Measurements from ENCODE around the gene TBCB. TPM values are rescaled to one million over a fixed set of nuclear protein-coding genes. Genes with fewer than 3 reads are reported as not detected.

TBCB gene
- total RNA-seq, 1 donor from 2014 or later: 114 TPM

- no peak for ATAC-seq
- DNase-seq (ENCODE audit: missing footprints): no peak
- intact Hi-C loops (cut with DNase I): no loop called here
These were observed 18.2 kb upstream of the TBCB start for GRCh38 chr19:36097036-36097435.

DNA sequence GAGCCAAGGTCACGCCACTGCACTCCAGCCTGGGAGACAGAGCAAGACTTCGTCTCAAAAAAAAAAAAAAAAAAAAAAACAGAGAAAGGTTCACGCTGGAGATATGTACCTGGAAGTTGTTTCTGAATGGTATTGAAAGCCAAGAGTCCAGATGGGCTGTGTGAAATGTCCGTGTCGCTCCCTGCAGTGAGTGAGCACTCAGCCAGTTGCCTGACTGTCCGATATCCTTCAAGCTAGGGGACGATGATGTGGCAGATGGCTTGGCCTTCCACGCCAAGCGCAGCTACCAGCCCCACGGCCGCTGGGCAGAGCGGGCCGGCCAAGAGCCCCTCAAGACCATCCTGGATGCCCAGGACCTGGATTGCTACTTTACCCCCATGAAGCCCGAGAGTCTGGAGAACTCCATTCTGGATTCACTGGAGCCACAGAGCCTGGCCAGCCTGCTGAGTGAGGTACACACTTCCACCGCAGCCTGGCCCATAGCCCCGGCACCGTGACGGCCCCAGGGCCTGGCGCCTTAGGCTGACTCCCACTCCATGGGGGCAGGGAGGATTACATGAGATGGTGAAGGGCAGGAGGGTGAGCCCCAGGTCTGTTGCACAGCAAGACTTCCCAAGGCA lies 16.0 kb upstream of the TBCB start:
- DNase-seq (ENCODE audit: missing footprints) (no peak), ATAC-seq (peak; percentile 43)
- intact Hi-C loops (cut with DNase I): no loop called here

DNA sequence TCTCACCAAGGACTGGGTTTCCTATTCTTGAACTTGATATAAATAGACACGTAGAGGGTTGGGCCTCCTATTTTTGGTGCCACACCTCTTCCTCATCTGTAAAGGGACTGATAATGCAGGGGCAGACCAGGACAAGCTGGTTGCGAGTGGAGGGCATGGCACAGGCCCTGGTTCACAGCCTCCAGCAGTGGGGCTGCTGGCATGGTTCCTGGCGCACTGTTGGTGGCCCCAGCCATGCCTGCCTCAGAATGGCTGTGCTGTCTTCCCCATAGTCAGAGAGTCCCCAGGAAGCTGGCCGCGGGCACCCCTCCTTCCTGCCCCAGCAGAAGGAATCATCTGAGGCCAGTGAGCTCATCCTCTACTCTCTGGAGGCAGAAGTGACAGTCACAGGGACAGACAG lies 14.8 kb upstream of the TBCB start:
- DNase-seq (ENCODE audit: missing footprints): peak; percentile 81
- ATAC-seq: peak; percentile 92

GRCh38 chr19:36101550-36102327 lies 13.5 kb upstream of the TBCB start:
- DNase-seq (ENCODE audit: missing footprints): no peak
- intact Hi-C loops (cut with DNase I): loop anchor here (5.0 kb wide), 1 partner anchor 39 kb away; no protein-coding TSS in a partner anchor
- no peak for ATAC-seq

More for the DNA sequence above, 14.8 kb upstream of the TBCB start:
- intact Hi-C loops (cut with DNase I): loop anchor here (5.0 kb wide), 1 partner anchor 38 kb away; no protein-coding TSS in a partner anchor

DNA sequence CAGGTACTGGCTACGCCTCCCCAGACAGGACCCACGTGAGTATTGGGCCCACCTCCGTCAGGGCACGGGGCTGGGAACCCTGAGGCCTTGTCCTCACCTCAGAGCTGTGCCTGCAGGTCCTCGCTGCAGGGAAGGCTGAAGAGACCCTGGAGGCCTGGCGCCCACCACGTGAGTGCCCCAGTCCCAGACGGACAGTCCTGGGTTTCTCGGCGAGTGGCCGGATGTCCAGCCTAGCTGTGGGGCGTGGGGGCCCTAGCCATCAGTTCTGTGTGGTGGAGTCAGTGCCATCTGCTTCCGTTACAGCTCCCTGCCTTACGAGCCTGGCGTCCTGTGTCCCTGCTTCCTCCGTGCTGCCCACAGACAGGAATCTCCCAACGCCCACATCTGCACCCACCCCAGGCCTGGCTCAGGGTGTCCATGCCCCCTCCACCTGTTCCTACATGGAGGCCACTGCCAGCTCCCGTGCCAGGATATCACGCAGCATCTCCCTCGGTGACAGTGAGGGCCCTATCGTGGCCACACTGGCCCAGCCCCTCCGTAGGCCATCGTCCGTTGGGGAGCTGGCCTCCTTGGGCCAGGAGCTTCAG lies 12.1 kb upstream of the TBCB start:
- ATAC-seq (no peak), DNase-seq (ENCODE audit: missing footprints) (no peak)
- intact Hi-C loops (cut with DNase I): loop anchor here (5.0 kb wide), 1 partner anchor 41 kb away; no protein-coding TSS in a partner anchor

- DNase-seq (ENCODE audit: missing footprints) (no peak), ATAC-seq (no peak)
- intact Hi-C loops (cut with DNase I): loop anchor here (5.0 kb wide), 1 partner anchor 42 kb away; no protein-coding TSS in a partner anchor
These were observed 11.3 kb upstream of the TBCB start for GRCh38 chr19:36103842-36104552.

DNA sequence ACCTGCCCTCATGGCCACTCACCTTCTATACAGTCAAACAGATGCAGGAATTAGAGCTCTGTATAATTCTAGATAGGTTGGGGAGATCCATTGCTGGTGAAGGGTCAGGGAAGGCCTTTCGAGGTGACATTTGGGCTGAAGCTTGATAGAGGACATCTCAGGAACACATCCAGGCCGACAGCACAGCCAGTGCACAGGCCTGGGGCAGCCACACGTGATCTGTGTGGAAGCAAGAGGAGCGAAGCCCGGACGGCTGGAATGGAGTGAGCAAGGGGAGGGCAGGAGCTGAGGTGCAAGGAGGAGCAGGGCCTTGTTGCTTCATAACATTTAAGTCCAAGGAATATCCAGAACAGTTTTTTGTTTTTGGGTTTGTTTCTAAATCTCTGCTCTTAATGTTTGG lies 8.8 kb upstream of the TBCB start:
- peak; percentile 66 for ATAC-seq
- no peak for DNase-seq (ENCODE audit: missing footprints)
- intact Hi-C loops (cut with DNase I): no loop called here

DNA sequence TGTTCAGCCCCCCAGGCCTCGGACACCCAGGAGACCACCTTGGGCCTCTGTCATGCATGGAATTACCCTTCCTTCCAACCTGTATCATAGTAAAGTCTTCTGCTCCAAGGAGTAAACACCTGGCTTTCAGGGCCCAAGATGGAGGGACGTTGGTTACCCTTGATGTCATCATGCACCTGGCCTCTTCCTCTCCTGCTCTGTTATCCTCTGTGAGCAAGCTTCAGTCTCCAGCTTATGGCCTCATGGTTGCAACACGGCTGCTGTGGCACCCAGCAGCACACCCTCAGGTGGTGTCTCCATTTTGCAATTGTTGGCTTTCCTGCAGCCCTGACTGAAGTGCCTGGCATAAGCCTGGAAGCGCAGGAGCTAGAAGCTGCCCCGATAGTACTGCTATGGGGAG lies 8.3 kb upstream of the TBCB start:
- DNase-seq (ENCODE audit: missing footprints) (peak; percentile 48), ATAC-seq (no peak)
- intact Hi-C loops (cut with DNase I): no loop called here

DNA sequence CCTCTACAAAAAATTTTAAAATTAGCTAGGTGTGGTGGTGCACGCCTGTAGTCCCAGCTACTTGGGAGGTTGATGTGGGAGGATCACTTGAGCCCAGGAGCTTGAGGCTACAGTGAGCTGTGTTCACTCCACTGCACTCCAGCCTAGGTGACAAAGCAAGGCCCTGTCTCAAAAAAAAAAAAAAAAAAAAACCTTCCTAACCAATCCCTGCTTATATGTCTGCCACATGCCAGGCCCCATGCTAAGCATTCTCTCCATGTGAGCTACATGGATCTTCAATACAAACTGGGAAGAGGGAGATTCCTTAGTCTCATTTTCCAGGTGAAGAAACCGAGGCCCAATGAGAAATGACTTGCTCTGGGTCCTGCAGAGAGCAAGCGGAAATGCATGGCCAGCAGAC lies 6.6 kb upstream of the TBCB start:
- DNase-seq (ENCODE audit: missing footprints): no peak
- no peak for ATAC-seq
- intact Hi-C loops (cut with DNase I): no loop called here

- no peak for ATAC-seq
- intact Hi-C loops (cut with DNase I): loop anchor here (10.0 kb wide), 1 partner anchor 366 kb away; the partner anchor contains the start of genes IGFLR1, LIN37, PSENEN and U2AF1L4
These were observed 4.6 kb upstream of the TBCB start, which contains the start of gene OVOL3 for GRCh38 chr19:36110487-36111199. Gene OVOL3 (plus strand): TSS chr19:36111143. CDS start chr19:36111203, 60 bp downstream.

DNA sequence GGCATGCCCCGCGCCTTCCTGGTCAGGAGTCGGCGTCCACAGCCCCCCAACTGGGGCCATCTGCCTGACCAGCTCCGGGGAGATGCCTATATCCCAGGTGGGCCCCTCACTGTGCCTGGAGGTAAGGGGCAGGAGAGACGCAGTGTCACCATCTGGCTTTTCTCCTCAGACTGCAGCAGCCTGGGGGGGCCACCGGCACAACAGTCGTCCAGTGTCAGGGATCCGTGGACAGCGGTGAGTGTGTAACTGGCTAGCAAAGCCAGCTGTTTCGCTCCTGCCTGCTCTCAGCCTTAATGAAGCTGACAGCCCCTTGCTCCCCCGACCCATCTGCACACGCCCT lies 4.1 kb upstream of the TBCB start:
- no peak for ATAC-seq
- intact Hi-C loops (cut with DNase I): loop anchor here (10.0 kb wide), 1 partner anchor 366 kb away; the partner anchor contains the start of genes IGFLR1, LIN37, PSENEN and U2AF1L4
- DNase-seq (ENCODE audit: missing footprints): no peak

More at GRCh38 chr19:36110487-36111199, 4.6 kb upstream of the TBCB start, which contains the start of gene OVOL3:
- DNase-seq (ENCODE audit: missing footprints): peak; percentile 27

DNA sequence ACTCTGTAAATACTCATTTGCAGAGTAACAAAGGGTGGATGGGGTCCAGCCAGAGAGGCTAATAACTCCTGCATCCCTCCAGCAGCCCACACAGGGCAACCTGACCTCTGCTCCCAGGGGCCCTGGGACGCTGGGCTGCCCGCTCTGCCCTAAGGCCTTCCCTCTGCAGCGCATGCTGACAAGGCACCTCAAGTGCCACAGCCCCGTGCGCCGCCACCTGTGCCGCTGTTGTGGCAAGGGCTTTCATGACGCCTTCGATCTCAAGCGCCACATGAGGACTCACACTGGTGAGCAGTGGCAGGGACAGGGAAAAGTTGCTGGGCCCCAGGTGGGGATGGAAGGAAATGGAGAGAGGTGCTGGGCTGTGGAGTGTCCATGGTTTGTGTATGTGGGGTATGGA lies 2.6 kb upstream of the TBCB start:
- intact Hi-C loops (cut with DNase I): loop anchor here (10.0 kb wide), 1 partner anchor 368 kb away; the partner anchor contains the start of genes IGFLR1, LIN37, PSENEN and U2AF1L4
- no peak for ATAC-seq
- DNase-seq (ENCODE audit: missing footprints): no peak

DNA sequence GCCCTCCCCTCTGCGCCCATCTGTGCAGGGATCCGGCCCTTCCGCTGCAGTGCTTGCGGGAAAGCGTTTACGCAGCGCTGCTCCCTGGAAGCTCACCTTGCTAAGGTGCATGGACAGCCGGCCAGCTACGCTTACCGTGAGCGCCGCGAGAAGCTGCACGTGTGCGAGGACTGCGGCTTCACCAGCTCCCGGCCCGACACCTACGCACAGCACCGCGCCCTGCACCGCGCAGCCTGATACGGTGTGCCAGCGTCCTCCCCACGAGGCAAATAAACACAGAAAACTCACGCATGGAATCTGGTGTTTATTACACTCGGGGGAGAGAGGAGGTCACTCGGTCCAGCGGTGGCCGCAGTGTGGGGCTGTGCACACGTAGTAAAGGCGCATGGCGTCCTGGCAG lies 1.8 kb upstream of the TBCB start:
- ATAC-seq (no peak), DNase-seq (ENCODE audit: missing footprints) (no peak)
- intact Hi-C loops (cut with DNase I): loop anchor here (10.0 kb wide), 1 partner anchor 369 kb away; the partner anchor contains the start of genes IGFLR1, LIN37, PSENEN and U2AF1L4

DNA sequence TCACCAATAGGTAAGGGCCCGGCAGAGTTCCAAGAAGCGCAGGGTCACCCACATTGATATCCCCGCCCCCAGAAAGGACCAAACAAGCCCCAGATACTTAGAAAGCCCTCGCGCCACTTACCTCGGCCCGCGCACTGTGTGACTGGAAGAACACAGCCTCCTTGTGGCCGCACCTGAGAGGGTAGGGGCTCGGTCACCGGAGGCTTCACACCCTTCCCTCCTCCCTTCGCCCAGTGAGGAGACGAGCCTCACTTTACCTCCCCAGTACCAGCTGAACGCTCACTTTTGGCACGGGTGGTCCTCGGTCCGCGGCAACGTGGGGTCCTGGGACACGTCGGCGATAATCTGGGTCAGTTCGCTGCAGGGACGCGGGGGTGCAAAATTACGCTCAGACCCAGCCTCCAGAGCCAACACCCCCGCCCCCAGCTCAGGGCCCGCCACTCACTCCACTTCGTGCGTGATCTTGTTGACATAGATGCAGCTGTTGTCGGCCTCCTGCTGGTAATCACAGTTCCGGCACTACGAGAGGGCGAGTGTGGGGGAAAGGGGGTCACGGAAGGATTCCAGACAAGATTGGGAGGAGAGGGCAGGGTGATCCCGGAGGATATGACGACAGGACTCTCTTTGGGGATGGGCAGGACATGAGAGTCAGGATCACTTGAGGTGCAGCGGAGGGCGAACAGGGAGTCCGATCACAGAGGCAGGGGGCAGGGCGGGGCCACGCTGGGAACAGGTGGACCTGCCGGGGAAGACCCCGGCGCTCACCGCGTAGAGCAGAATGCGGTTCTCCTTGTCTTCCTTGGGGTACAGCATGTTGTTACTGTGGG lies 1.2 kb upstream of the TBCB start:
- ATAC-seq (no peak), DNase-seq (ENCODE audit: missing footprints) (no peak)
- intact Hi-C loops (cut with DNase I): loop anchor here (2.0 to 10.0 kb wide), 2 partner anchors 59 to 369 kb away; partner anchors contain the start of genes IGFLR1, LIN37, PSENEN and THAP8

DNA sequence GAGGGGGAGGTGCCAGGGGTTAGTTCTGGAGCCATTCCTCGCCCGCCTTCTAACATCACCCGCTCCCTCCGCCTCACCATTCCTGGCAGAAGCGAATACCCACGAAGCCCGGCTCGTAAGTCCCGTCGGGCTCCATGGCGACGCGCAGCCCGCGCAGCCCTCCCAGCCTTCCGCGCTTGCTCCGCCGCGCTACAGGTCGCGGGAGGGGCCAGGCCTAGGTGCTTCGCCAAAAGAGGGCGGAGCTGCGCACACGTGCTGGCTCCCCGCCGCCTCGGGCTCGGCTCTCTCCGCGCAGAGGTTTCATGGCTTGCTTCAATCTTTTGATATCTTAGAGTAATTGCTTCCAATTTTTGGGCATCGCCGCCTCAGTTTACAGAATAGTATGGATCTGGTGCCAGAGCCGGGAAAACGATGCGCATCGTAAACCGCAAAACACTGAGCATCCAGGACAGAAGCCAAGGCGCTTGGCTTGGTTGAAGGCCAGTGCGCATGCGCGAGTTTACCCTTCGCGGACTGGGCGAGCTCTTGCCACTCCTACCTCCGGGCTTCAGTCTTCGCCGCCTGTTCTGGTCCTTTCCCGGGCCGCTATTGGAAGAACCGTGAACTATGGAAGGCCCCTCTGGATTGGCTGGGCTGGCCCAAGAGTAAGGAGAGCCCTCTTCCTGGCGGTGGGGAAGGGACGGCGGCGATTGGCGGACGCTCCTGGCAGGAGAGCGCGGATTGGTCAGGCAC lies 381 bp upstream of the TBCB start, which contains the start of gene POLR2I:
TSS of gene POLR2I (minus strand) at position 155 of the 732 bp plus-strand sequence. CDS start at position 136, 19 bp downstream.
- intact Hi-C loops (cut with DNase I): loop anchor here (1.0 to 10.0 kb wide), 3 partner anchors 12 to 370 kb away; partner anchors contain the start of genes IGFLR1, LIN37, PSENEN and THAP8
- DNase-seq (ENCODE audit: missing footprints) (peak; percentile 99), ATAC-seq (peak; percentile 96)

GRCh38 chr19:36116344-36116637 lies 1.0 kb downstream of the TBCB start:
- ATAC-seq: no peak
- DNase-seq (ENCODE audit: missing footprints): no peak
- intact Hi-C loops (cut with DNase I): loop anchor here (10.0 kb wide), 1 partner anchor 371 kb away; the partner anchor contains the start of genes IGFLR1, LIN37, PSENEN and U2AF1L4

Data from Right ventricle myocardium inferior (tissue), 1 donor.